MM.1S (cell line): Measurements from ENCODE around the gene CADM2.

Experiments
- DNase-seq: peaks from one replicate; pipeline ENCODE4 v3.0.0-alpha.2; 2015
- H2AFZ ChIP-seq: fragments of 300-600 bp; sonication (generic); 2 replicates; pipeline ENCODE4 v1.6.0; 2016; ENCODE audit warnings: antibody characterized with exemption, low read length
- H3F3A ChIP-seq: fragments of 300-600 bp; sonication (generic); 2 replicates; pipeline ENCODE4 v1.6.1; 2016; ENCODE audit warnings: mild to moderate bottlenecking, antibody characterized with exemption, low read length, moderate library complexity, mixed read lengths; ENCODE audit not compliant: insufficient read depth
- H3K27ac ChIP-seq: fragments of 300-600 bp; sonication (generic); 2 replicates; pipeline ENCODE4 v1.5.1; 2016; ENCODE audit warnings: mild to moderate bottlenecking, low read length
- H3K27me3 ChIP-seq: fragments of 300-600 bp; sonication (generic); replicated peaks from 2 replicates; pipeline ENCODE4 v1.6.0; 2016; ENCODE audit warnings: low read length; ENCODE audit not compliant: insufficient read depth
- H3K36me3 ChIP-seq: fragments of 300-600 bp; sonication (generic); replicated peaks from 2 replicates; pipeline ENCODE4 v1.6.1; 2016; ENCODE audit warnings: mild to moderate bottlenecking, low read length, mixed read lengths; ENCODE audit not compliant: insufficient read depth
- H3K4me1 ChIP-seq: fragments of 300-600 bp; sonication (generic); 2 replicates; pipeline ENCODE4 v1.6.1; 2016; ENCODE audit warnings: low read length, mixed read lengths
- H3K4me2 ChIP-seq: fragments of 300-600 bp; sonication (generic); 2 replicates; pipeline ENCODE4 v1.6.0; 2016; ENCODE audit warnings: low read depth, low read length
- H3K4me3 ChIP-seq: fragments of 300-600 bp; sonication (generic); 2 replicates; pipeline ENCODE4 v1.5.1; 2016; ENCODE audit warnings: low read length, mixed read lengths
- H3K79me2 ChIP-seq: fragments of 300-600 bp; sonication (generic); 2 replicates; pipeline ENCODE4 v1.6.1; 2016; ENCODE audit warnings: mixed run types, low read length, mixed read lengths
- H3K9ac ChIP-seq: fragments of 300-600 bp; sonication (generic); 2 replicates; pipeline ENCODE4 v1.6.1; 2016; ENCODE audit warnings: low read length, mixed read lengths
- H3K9me2 ChIP-seq: fragments of 300-600 bp; sonication (generic); replicated peaks from 2 replicates; pipeline ENCODE4 v1.6.1; 2016; ENCODE audit warnings: mild to moderate bottlenecking, low read length, mixed read lengths; ENCODE audit not compliant: insufficient read depth
- H3K9me3 ChIP-seq: fragments of 300-600 bp; sonication (generic); replicated peaks from 2 replicates; pipeline ENCODE4 v1.6.1; 2016; ENCODE audit warnings: mild to moderate bottlenecking, low read length, mixed read lengths; ENCODE audit not compliant: insufficient read depth
- H4K20me1 ChIP-seq: fragments of 300-600 bp; sonication (generic); 2 replicates; pipeline ENCODE4 v1.6.1; 2016; ENCODE audit warnings: mild to moderate bottlenecking, low read length, moderate library complexity, mixed read lengths; ENCODE audit not compliant: insufficient read depth
- CTCF ChIP-seq: fragments of 300-600 bp; sonication (generic); IDR thresholded peaks from 2 replicates; pipeline ENCODE4 v1.5.1; 2016; ENCODE audit warnings: antibody characterized with exemption, low read length, mixed read lengths
- EZH2 ChIP-seq: fragments of 300-600 bp; sonication (generic); optimal IDR thresholded peaks from 2 replicates; pipeline ENCODE3; 2017; ENCODE audit warnings: low read depth, mild to moderate bottlenecking, antibody characterized with exemption, low read length, mixed read lengths
- EZH2phosphoT487 ChIP-seq: fragments of 300-600 bp; sonication (generic); IDR thresholded peaks from 2 replicates; pipeline ENCODE4 v1.6.1; 2018; ENCODE audit warnings: antibody characterized with exemption, low read length

CADM2 gene

GRCh38 chr3:85846940-85847339 is 888.2 kb downstream of the CADM2 start:
- DNase-seq = no peak
- no peak for TF ChIP-seq CTCF
- TF ChIP-seq EZH2phosphoT487 = no peak
- no peak for TF ChIP-seq EZH2
- no peaks in the 10 kb centered on the region for H3K79me2 ChIP-seq

GRCh38 chr3:85851071-85851470 is 892.3 kb downstream of the CADM2 start:
- no peak overlapping the region for H3K9ac ChIP-seq
- no peaks in the 10 kb centered on the region for H3K27me3 ChIP-seq
- no peaks in the 10 kb centered on the region for H3K79me2 ChIP-seq
- H2AFZ ChIP-seq = no peak overlapping the region
- no peak overlapping the region for H3K4me3 ChIP-seq
- H3K4me2 ChIP-seq = no peak overlapping the region
- H3K27ac ChIP-seq = no peak overlapping the region
- H3F3A ChIP-seq = no peaks in the 10 kb centered on the region
- H3K36me3 ChIP-seq = no peaks in the 10 kb centered on the region
- H3K9me2 ChIP-seq = no peaks in the 10 kb centered on the region
- TF ChIP-seq CTCF (no peak), EZH2 (no peak), EZH2phosphoT487 (no peak)
- no peaks in the 10 kb centered on the region for H3K4me1 ChIP-seq
- no peaks in the 10 kb centered on the region for H3K9me3 ChIP-seq
- no peaks in the 10 kb centered on the region for H4K20me1 ChIP-seq
- no peak for DNase-seq

More at GRCh38 chr3:85846940-85847339, 888.2 kb downstream of the CADM2 start:
- Histone ChIP-seq H3K9ac (no peak overlapping the region), H3K9me2 (no peaks in the 10 kb centered on the region), H3K27me3 (no peaks in the 10 kb centered on the region), H3K4me3 (no peak overlapping the region), H2AFZ (no peak overlapping the region), H3F3A (no peaks in the 10 kb centered on the region), H3K4me2 (no peak overlapping the region), H3K27ac (no peak overlapping the region), H4K20me1 (no peaks in the 10 kb centered on the region; the same call in 1 of the 2 replicates), H3K9me3 (no peaks in the 10 kb centered on the region), H3K36me3 (no peaks in the 10 kb centered on the region), H3K4me1 (no peaks in the 10 kb centered on the region)

- H3K27me3 ChIP-seq = no peaks in the 10 kb centered on the region
- H3F3A ChIP-seq = no peaks in the 10 kb centered on the region
- no peaks in the 10 kb centered on the region for H3K9me3 ChIP-seq
- H3K9ac ChIP-seq = no peak overlapping the region
- H3K9me2 ChIP-seq = no peaks in the 10 kb centered on the region
- H3K36me3 ChIP-seq = no peaks in the 10 kb centered on the region
- H4K20me1 ChIP-seq = no peaks in the 10 kb centered on the region
- no peak for DNase-seq
- TF ChIP-seq EZH2 (no peak), EZH2phosphoT487 (no peak), CTCF (no peak)
- no peaks in the 10 kb centered on the region for H3K4me1 ChIP-seq
- no peak overlapping the region for H3K4me3 ChIP-seq
- H3K79me2 ChIP-seq = no peaks in the 10 kb centered on the region
- H2AFZ ChIP-seq = no peak overlapping the region
- H3K27ac ChIP-seq = no peak overlapping the region
- no peak overlapping the region for H3K4me2 ChIP-seq
Measured at GRCh38 chr3:85853805-85854204, 895.0 kb downstream of the CADM2 start.
